Activated CD4-positive, alpha-beta T cell treated with anti-CD3 and anti-CD28 coated beads for 4 hours (primary cell): ENCODE results near the gene TEF.
A peak's percentile ranks its signal among the peaks of the same experiment; 100 is the strongest.

Source experiments
- DNase-seq, 2 donors: peaks; one replicate each; pipeline ENCODE4 v3.0.0-alpha.2; 2020

The TEF gene

GRCh38 chr22:41355895-41356294 lies 25.8 kb upstream of the TEF start:
- no peak for DNase-seq

- DNase-seq, result no peak
These were observed 25.2 kb upstream of the TEF start for GRCh38 chr22:41356430-41357028.

GRCh38 chr22:41357191-41357590 lies 24.6 kb upstream of the TEF start:
- no peak for DNase-seq

GRCh38 chr22:41358927-41359326 lies 22.8 kb upstream of the TEF start:
- DNase-seq, result no peak

- no peak for DNase-seq
These were observed 22.4 kb upstream of the TEF start for GRCh38 chr22:41359376-41359775.

GRCh38 chr22:41360126-41360525 lies 21.6 kb upstream of the TEF start:
- no peak for DNase-seq

GRCh38 chr22:41361716-41362310 lies 19.9 kb upstream of the TEF start:
- no peak for DNase-seq

- no peak for DNase-seq
These were observed 19.1 kb upstream of the TEF start for GRCh38 chr22:41362615-41363014.

- no peak for DNase-seq
These were observed 17.5 kb upstream of the TEF start for GRCh38 chr22:41364233-41364632.

GRCh38 chr22:41364955-41365354 lies 16.8 kb upstream of the TEF start:
- no peak for DNase-seq

- DNase-seq, result no peak
These were observed 16.3 kb upstream of the TEF start for GRCh38 chr22:41365425-41365824.

GRCh38 chr22:41366323-41367029 lies 15.3 kb upstream of the TEF start:
- no peak for DNase-seq

- DNase-seq, result no peak
These were observed 14.6 kb upstream of the TEF start for GRCh38 chr22:41367039-41367679.

- DNase-seq, result no peak
These were observed 13.8 kb upstream of the TEF start for GRCh38 chr22:41367680-41368542.

GRCh38 chr22:41368543-41369423 lies 13.0 kb upstream of the TEF start:
- DNase-seq, result no peak

- DNase-seq, result no peak
These were observed 12.4 kb upstream of the TEF start for GRCh38 chr22:41369424-41369745.

- DNase-seq, result no peak
These were observed 11.9 kb upstream of the TEF start for GRCh38 chr22:41369837-41370236.

GRCh38 chr22:41377846-41378245 lies 3.9 kb upstream of the TEF start:
- DNase-seq, result no peak

- DNase-seq, result no peak
These were observed 781 bp upstream of the TEF start for GRCh38 chr22:41380993-41381328.

- DNase-seq, result peak; percentile 57 to 68
These were observed 396 bp downstream of the TEF start for GRCh38 chr22:41382098-41382578.

- no peak for DNase-seq
These were observed 868 bp downstream of the TEF start for GRCh38 chr22:41382610-41383009.

GRCh38 chr22:41383085-41383484 lies 1.3 kb downstream of the TEF start:
- DNase-seq, result no peak
